ENCODE measurements around the gene NADSYN1. TPM values are rescaled to one million over a fixed set of nuclear protein-coding genes. Genes with fewer than 3 reads are reported as not detected.
A peak's percentile ranks its signal among the peaks of the same experiment; 100 is the strongest.

Gene NADSYN1
- total and polyA plus RNA-seq, 8 donors = 28.0 to 320 (median 65.2) TPM

GRCh38 chr11:71450507-71450906, 2.5 kb upstream of the NADSYN1 start:
- WGBS, 5 donors = 49 to 62% (median 53%) methylated on average over 2 of the region's 2 CpGs
- TF ChIP-seq EP300 (IDR thresholded peaks at IDR 0.05) (no peak), POLR2AphosphoS5 (IDR thresholded peaks at IDR 0.05) (no peak), POLR2A (IDR thresholded peaks at IDR 0.05) (no peak), CTCF (IDR thresholded peaks at IDR 0.05) (no peak)
- H3K36me3 ChIP-seq = peaks cover 6 to 11% (median 8%) of the 10 kb centered on the region in 4 donors

GRCh38 chr11:71450939-71451338, 2.1 kb upstream of the NADSYN1 start:
- Histone ChIP-seq H3K4me1 (peaks cover 23 to 72% (median 64%) of the 10 kb centered on the region in 4 donors), H3K27ac (peak overlapping the region in 3 of 5 donors; percentile 87 to 93 (median 91)), H3K4me3 (no peak overlapping the region), H3K36me3 (peaks cover 11 to 13% (median 11%) of the 10 kb centered on the region in 4 donors), H3K27me3 (no peaks in the 10 kb centered on the region), H3K9me3 (no peaks in the 10 kb centered on the region)
- 74 to 82% (median 78%) methylated on average over 3 of the region's 3 CpGs for WGBS, 5 donors
- intact Hi-C loops (cut with DNase I; ENCODE audit: low total_unique reads) = no loop called here
- no peak for DNase-seq
- no peak for TF ChIP-seq POLR2AphosphoS5 (IDR thresholded peaks at IDR 0.05)
- TF ChIP-seq CTCF (IDR thresholded peaks at IDR 0.05) = no peak
- no peak for TF ChIP-seq POLR2A (IDR thresholded peaks at IDR 0.05)
- no peak for TF ChIP-seq EP300 (IDR thresholded peaks at IDR 0.05)

More at GRCh38 chr11:71450507-71450906, 2.5 kb upstream of the NADSYN1 start:
- DNase-seq = no peak
- Histone ChIP-seq H3K27ac (peak overlapping the region in 2 of 5 donors; percentile 87), H3K4me1 (peaks cover 23 to 72% (median 64%) of the 10 kb centered on the region in 4 donors), H3K4me3 (no peak overlapping the region), H3K27me3 (no peaks in the 10 kb centered on the region), H3K9me3 (no peaks in the 10 kb centered on the region)
- intact Hi-C loops (cut with DNase I; ENCODE audit: low total_unique reads) = no loop called here

GRCh38 chr11:71451596-71452198, 1.3 kb upstream of the NADSYN1 start:
- 39 to 51% (median 44%) methylated on average over 9 of the region's 9 CpGs for whole genome bisulfite sequencing, 5 donors

More at GRCh38 chr11:71451596-71452198, 1.3 kb upstream of the NADSYN1 start:
- Histone ChIP-seq H3K36me3 (peaks cover 12 to 21% (median 18%) of the 10 kb centered on the region in 4 donors), H3K27me3 (no peaks in the 10 kb centered on the region), H3K4me1 (peaks cover 23 to 72% (median 64%) of the 10 kb centered on the region in 4 donors), H3K9me3 (no peaks in the 10 kb centered on the region), H3K27ac (peak overlapping the region; percentile 87 to 94 (median 91)), H3K4me3 (peak overlapping the region; percentile 86 to 95 (median 90))
- TF ChIP-seq EP300 (IDR thresholded peaks at IDR 0.05) (no peak), CTCF (IDR thresholded peaks at IDR 0.05) (no peak), POLR2AphosphoS5 (IDR thresholded peaks at IDR 0.05) (no peak), POLR2A (IDR thresholded peaks at IDR 0.05) (no peak)
- intact Hi-C loops (cut with DNase I; ENCODE audit: low total_unique reads) = no loop called here
- DNase-seq = peak in 1 of 2 donors; percentile 36

Measured in stomach (tissue), 9 donors.